Suprapubic skin (tissue), 3 donors: Measurements from ENCODE around the gene UBAP1L.

Experiments
- POLR2A ChIP-seq, 2 donors: fragments of 450-650 bp; IDR thresholded peaks; one replicate each; pipeline ENCODE4 v1.6.1; 2017; ENCODE audit warnings: antibody characterized with exemption in 2 of 2, mild to moderate bottlenecking in 2 of 2, moderate library complexity in 2 of 2
- TF ChIP-seq, protein P1 (sequence below), 2 donors: fragments of 200-600 bp in 1 of 2; fragments of 450-650 bp in 1 of 2; sonication (generic) in 1 of 2; IDR thresholded peaks; one replicate each; pipeline ENCODE4 v1.5.1; 2016 to 2019; ENCODE audit warnings: antibody characterized with exemption in 2 of 2, mild to moderate bottlenecking in 1 of 2, moderate library complexity in 1 of 2

DNA sequence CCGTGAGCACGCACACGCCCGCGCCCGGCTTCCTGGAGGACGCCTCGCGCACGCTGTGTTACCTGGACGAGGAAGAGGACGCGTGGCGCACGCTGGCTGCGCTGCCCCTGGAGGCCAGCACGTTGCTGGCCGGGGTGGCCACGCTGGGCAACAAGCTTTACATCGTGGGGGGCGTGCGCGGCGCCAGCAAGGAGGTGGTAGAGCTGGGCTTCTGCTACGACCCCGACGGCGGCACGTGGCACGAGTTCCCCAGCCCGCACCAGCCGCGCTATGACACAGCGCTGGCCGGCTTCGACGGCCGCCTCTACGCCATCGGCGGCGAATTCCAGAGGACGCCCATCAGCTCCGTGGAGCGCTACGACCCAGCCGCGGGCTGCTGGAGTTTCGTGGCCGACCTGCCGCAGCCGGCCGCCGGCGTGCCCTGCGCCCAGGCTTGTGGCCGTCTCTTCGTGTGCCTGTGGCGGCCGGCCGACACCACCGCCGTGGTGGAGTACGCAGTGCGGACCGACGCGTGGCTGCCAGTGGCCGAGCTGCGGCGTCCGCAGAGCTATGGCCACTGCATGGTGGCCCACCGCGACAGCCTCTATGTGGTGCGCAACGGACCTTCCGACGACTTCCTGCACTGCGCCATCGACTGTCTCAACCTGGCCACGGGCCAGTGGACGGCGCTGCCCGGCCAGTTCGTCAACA, 37.6 kb downstream of the UBAP1L start:
- TF ChIP-seq, protein P1, sequence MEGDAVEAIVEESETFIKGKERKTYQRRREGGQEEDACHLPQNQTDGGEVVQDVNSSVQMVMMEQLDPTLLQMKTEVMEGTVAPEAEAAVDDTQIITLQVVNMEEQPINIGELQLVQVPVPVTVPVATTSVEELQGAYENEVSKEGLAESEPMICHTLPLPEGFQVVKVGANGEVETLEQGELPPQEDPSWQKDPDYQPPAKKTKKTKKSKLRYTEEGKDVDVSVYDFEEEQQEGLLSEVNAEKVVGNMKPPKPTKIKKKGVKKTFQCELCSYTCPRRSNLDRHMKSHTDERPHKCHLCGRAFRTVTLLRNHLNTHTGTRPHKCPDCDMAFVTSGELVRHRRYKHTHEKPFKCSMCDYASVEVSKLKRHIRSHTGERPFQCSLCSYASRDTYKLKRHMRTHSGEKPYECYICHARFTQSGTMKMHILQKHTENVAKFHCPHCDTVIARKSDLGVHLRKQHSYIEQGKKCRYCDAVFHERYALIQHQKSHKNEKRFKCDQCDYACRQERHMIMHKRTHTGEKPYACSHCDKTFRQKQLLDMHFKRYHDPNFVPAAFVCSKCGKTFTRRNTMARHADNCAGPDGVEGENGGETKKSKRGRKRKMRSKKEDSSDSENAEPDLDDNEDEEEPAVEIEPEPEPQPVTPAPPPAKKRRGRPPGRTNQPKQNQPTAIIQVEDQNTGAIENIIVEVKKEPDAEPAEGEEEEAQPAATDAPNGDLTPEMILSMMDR (IDR thresholded peaks at IDR 0.05), result no peak
- no peak for TF ChIP-seq POLR2A (IDR thresholded peaks at IDR 0.05)
